ENCODE results near the gene AFF1.
"Not testable (repeated sequence)": the region's sequence is repeated elsewhere in the genome, so short reads cannot be mapped to it uniquely, and the experiment has no call there.

AFF1 gene

GRCh38 chr4:87033902-87034301, 99.1 kb downstream of the AFF1 start:
- no peak for DNase-seq (ENCODE audit: low read depth, low spot score)
- H3K4me3 ChIP-seq (ENCODE audit: low read depth, low read length): no peak overlapping the region
- in situ Hi-C loops (cut with HindIII; ENCODE audit: low sequenced_read_pairs): no loop called here
- no peak for TF ChIP-seq CTCF (IDR thresholded peaks at IDR 0.05; ENCODE audit: low read depth, low read length)

- TF ChIP-seq CTCF (IDR thresholded peaks at IDR 0.05; ENCODE audit: low read depth, low read length): no peak
- no peak overlapping the region for H3K4me3 ChIP-seq (ENCODE audit: low read depth, low read length)
- in situ Hi-C loops (cut with HindIII; ENCODE audit: low sequenced_read_pairs): no loop called here
- no peak for DNase-seq (ENCODE audit: low read depth, low spot score)
Observed at GRCh38 chr4:87034527-87034926, 99.7 kb downstream of the AFF1 start.

GRCh38 chr4:87035881-87036509, 101.2 kb downstream of the AFF1 start:
- in situ Hi-C loops (cut with HindIII; ENCODE audit: low sequenced_read_pairs): no loop called here
- H3K4me3 ChIP-seq (ENCODE audit: low read depth, low read length): no peak overlapping the region
- no peak for DNase-seq (ENCODE audit: low read depth, low spot score)
- TF ChIP-seq CTCF (IDR thresholded peaks at IDR 0.05; ENCODE audit: low read depth, low read length): no peak

- no peak for TF ChIP-seq CTCF (IDR thresholded peaks at IDR 0.05; ENCODE audit: low read depth, low read length)
- in situ Hi-C loops (cut with HindIII; ENCODE audit: low sequenced_read_pairs): no loop called here
- H3K4me3 ChIP-seq (ENCODE audit: low read depth, low read length): no peak overlapping the region
- no peak for DNase-seq (ENCODE audit: low read depth, low spot score)
Observed at GRCh38 chr4:87036713-87037112, 101.9 kb downstream of the AFF1 start.

GRCh38 chr4:87037171-87037570, 102.4 kb downstream of the AFF1 start:
- DNase-seq (ENCODE audit: low read depth, low spot score); H3K4me3 ChIP-seq (ENCODE audit: low read depth, low read length); in situ Hi-C loops (cut with HindIII; ENCODE audit: low sequenced_read_pairs): not testable (repeated sequence)

GRCh38 chr4:87037671-87038334, 103.0 kb downstream of the AFF1 start:
- no peak for DNase-seq (ENCODE audit: low read depth, low spot score)
- no peak overlapping the region for H3K4me3 ChIP-seq (ENCODE audit: low read depth, low read length)
- no peak for TF ChIP-seq CTCF (IDR thresholded peaks at IDR 0.05; ENCODE audit: low read depth, low read length)
- in situ Hi-C loops (cut with HindIII; ENCODE audit: low sequenced_read_pairs): no loop called here

GRCh38 chr4:87038837-87039615, 104.2 kb downstream of the AFF1 start:
- H3K4me3 ChIP-seq (ENCODE audit: low read depth, low read length): no peak overlapping the region
- TF ChIP-seq CTCF (IDR thresholded peaks at IDR 0.05; ENCODE audit: low read depth, low read length): no peak
- peak; percentile 91 for DNase-seq (ENCODE audit: low read depth, low spot score)
- in situ Hi-C loops (cut with HindIII; ENCODE audit: low sequenced_read_pairs): no loop called here
